ENCODE data around the gene RNU7-1.

DNA sequence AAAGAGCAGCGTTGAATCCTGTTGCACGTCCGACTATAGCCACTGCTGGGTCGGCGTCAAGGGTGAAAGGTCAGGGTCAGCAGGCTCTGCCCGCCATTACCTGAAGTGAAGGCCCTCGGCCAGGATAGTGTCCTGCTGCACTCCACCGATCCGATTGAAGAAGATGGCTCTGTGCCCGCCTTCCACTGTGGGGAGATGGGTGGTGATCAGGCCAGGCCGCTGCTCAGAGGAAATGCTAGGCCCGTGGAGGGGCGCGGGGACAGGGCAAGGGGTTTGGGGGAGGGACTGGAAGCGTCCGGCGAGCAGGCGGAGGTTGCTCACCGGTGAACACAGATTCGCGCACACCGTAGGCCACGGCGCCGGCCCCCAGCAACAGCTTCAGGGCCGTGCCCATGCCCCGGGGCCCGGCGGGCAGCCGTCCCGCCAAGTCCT lies 26.5 kb downstream of the RNU7-1 start:
- no peak for TF ChIP-seq SIN3A (IDR thresholded peaks at IDR 0.05; ENCODE audit: borderline replicate concordance, insufficient read depth, low read length)
- TF ChIP-seq, protein P1, sequence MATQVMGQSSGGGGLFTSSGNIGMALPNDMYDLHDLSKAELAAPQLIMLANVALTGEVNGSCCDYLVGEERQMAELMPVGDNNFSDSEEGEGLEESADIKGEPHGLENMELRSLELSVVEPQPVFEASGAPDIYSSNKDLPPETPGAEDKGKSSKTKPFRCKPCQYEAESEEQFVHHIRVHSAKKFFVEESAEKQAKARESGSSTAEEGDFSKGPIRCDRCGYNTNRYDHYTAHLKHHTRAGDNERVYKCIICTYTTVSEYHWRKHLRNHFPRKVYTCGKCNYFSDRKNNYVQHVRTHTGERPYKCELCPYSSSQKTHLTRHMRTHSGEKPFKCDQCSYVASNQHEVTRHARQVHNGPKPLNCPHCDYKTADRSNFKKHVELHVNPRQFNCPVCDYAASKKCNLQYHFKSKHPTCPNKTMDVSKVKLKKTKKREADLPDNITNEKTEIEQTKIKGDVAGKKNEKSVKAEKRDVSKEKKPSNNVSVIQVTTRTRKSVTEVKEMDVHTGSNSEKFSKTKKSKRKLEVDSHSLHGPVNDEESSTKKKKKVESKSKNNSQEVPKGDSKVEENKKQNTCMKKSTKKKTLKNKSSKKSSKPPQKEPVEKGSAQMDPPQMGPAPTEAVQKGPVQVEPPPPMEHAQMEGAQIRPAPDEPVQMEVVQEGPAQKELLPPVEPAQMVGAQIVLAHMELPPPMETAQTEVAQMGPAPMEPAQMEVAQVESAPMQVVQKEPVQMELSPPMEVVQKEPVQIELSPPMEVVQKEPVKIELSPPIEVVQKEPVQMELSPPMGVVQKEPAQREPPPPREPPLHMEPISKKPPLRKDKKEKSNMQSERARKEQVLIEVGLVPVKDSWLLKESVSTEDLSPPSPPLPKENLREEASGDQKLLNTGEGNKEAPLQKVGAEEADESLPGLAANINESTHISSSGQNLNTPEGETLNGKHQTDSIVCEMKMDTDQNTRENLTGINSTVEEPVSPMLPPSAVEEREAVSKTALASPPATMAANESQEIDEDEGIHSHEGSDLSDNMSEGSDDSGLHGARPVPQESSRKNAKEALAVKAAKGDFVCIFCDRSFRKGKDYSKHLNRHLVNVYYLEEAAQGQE (IDR thresholded peaks at IDR 0.05; ENCODE audit: insufficient read depth in 1 of 2, low read depth in 2 of 2, low read length in 2 of 2): no peak
